HepG2 (cell line): ENCODE measurements around the gene UMOD. TPM values are rescaled to one million over a fixed set of nuclear protein-coding genes. Genes with fewer than 3 reads are reported as not detected.

Experiments used
- AKAP8 ChIP-seq: sonication (generic); formaldehyde crosslinking; IDR thresholded peaks from 2 replicates; pipeline ENCODE4 v1.5.1; 2020; ENCODE audit warnings: mild to moderate bottlenecking, missing genetic modification reagents
- BRF2 ChIP-seq: sonication (generic); formaldehyde crosslinking; IDR thresholded peaks from 2 replicates; pipeline ENCODE4 v1.8.1; 2022; ENCODE audit warnings: mild to moderate bottlenecking, missing genetic modification reagents
- CENPX ChIP-seq: sonication (generic); formaldehyde crosslinking; IDR thresholded peaks from 2 replicates; pipeline ENCODE4 v1.9.0; 2021; ENCODE audit warnings: mild to moderate bottlenecking, missing genetic modification reagents, moderate library complexity
- ELF3 ChIP-seq: IDR thresholded peaks from 2 replicates; pipeline ENCODE4 v1.6.1; 2016; ENCODE audit warnings: missing genetic modification reagents, missing compliant biosample characterization
- IKZF1 ChIP-seq: fragments of 450-650 bp; IDR thresholded peaks from 2 replicates; pipeline ENCODE4 v1.7.1; 2016
- JARID2 ChIP-seq: sonication (generic); formaldehyde crosslinking; IDR thresholded peaks from 2 replicates; pipeline ENCODE4 v1.8.1; 2023; ENCODE audit warnings: missing genetic modification reagents, inconsistent platforms; ENCODE audit not compliant: insufficient replicate concordance
- KLF9 ChIP-seq: IDR thresholded peaks from 2 replicates; pipeline ENCODE4 v1.6.1; 2016; ENCODE audit warnings: low read depth
- NFAT5 ChIP-seq: sonication (generic); formaldehyde crosslinking; IDR thresholded peaks from 2 replicates; pipeline ENCODE4 v1.4.0; 2020; ENCODE audit warnings: missing genetic modification reagents
- SMYD3 ChIP-seq: sonication (generic); formaldehyde crosslinking; IDR thresholded peaks from 2 replicates; pipeline ENCODE4 v1.8.1; 2023; ENCODE audit warnings: mild to moderate bottlenecking, missing genetic modification reagents
- STAG1 ChIP-seq: sonication (generic); formaldehyde crosslinking; IDR thresholded peaks from 2 replicates; pipeline ENCODE4 v1.4.0; 2020; ENCODE audit warnings: missing genetic modification reagents
- ZNF431 ChIP-seq: sonication (generic); formaldehyde crosslinking; IDR thresholded peaks from 2 replicates; pipeline ENCODE4 v1.9.0; 2022; ENCODE audit warnings: missing genetic modification reagents, low read depth, mild to moderate bottlenecking, borderline replicate concordance
- ZNF460 ChIP-seq: sonication (generic); formaldehyde crosslinking; IDR thresholded peaks from 2 replicates; pipeline ENCODE4 v1.5.1; 2020; ENCODE audit warnings: missing genetic modification reagents, mild to moderate bottlenecking, borderline replicate concordance
- ZNF607 ChIP-seq: sonication (generic); formaldehyde crosslinking; IDR thresholded peaks from 2 replicates; pipeline ENCODE4 v1.5.1; 2020; ENCODE audit warnings: missing genetic modification reagents, mild to moderate bottlenecking, borderline replicate concordance
- ZNF75D ChIP-seq: sonication (generic); formaldehyde crosslinking; IDR thresholded peaks from 2 replicates; pipeline ENCODE4 v1.8.1; 2023; ENCODE audit warnings: missing genetic modification reagents, mild to moderate bottlenecking, borderline replicate concordance
- ZSCAN12 ChIP-seq: sonication (generic); formaldehyde crosslinking; IDR thresholded peaks from 2 replicates; pipeline ENCODE4 v1.9.0; 2021; ENCODE audit warnings: mild to moderate bottlenecking, missing genetic modification reagents
- polyA plus RNA-seq, 8 experiments: library from polyadenylated mRNA; depleted of rRNA in 3 of 8; stranded (reverse) in 7 of 8; unstranded in 1 of 8; fragments of >200 nt; fragmentation: Illumina TruSeq in 4 of 8; extraction: Trizol in 4 of 8; gene quantifications; 2 replicates each; pipeline versions ENCODE4 v1.2.1 to v1.2.3, GENCODE V29; 2011 to 2016; ENCODE audit warnings: low read depth in 4 of 8, missing spikeins in 1 of 8, mixed read lengths in 1 of 8; ENCODE audit not compliant: insufficient read depth in 1 of 8
- total RNA-seq, 5 experiments: library from RNA; depleted of rRNA; stranded (reverse); fragments of >200 nt; fragmentation: Illumina TruSeq; extraction: Trizol; gene quantifications; 2 replicates each; pipeline ENCODE4 v1.2.3, GENCODE V29; 2016; ENCODE audit warnings: low read depth in 1 of 5
- TF ChIP-seq, protein P1 (sequence below): sonication (generic); formaldehyde crosslinking; IDR thresholded peaks from 2 replicates; pipeline ENCODE4 v1.5.0; 2020; ENCODE audit warnings: mild to moderate bottlenecking, missing genetic modification reagents
- TF ChIP-seq, protein P2 (sequence below): sonication (generic); formaldehyde crosslinking; IDR thresholded peaks from 2 replicates; pipeline ENCODE4 v1.5.1; 2020; ENCODE audit warnings: missing genetic modification reagents, mild to moderate bottlenecking, borderline replicate concordance

UMOD gene
- total and polyA plus RNA-seq, 2 of the 13 experiments (the other 11 are each of a cell fraction or from before 2014, with no cell fraction given): not detected

GRCh38 chr16:20300312-20301097 is 52.0 kb downstream of the UMOD start (continued):
- TF ChIP-seq, protein P1, sequence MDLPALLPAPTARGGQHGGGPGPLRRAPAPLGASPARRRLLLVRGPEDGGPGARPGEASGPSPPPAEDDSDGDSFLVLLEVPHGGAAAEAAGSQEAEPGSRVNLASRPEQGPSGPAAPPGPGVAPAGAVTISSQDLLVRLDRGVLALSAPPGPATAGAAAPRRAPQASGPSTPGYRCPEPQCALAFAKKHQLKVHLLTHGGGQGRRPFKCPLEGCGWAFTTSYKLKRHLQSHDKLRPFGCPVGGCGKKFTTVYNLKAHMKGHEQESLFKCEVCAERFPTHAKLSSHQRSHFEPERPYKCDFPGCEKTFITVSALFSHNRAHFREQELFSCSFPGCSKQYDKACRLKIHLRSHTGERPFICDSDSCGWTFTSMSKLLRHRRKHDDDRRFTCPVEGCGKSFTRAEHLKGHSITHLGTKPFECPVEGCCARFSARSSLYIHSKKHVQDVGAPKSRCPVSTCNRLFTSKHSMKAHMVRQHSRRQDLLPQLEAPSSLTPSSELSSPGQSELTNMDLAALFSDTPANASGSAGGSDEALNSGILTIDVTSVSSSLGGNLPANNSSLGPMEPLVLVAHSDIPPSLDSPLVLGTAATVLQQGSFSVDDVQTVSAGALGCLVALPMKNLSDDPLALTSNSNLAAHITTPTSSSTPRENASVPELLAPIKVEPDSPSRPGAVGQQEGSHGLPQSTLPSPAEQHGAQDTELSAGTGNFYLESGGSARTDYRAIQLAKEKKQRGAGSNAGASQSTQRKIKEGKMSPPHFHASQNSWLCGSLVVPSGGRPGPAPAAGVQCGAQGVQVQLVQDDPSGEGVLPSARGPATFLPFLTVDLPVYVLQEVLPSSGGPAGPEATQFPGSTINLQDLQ (CRISPR knock-in tag): no peak
- TF ChIP-seq ZNF460 (CRISPR knock-in tag) (no peak), AKAP8 (CRISPR knock-in tag) (no peak), JARID2 (CRISPR knock-in tag) (no peak), STAG1 (CRISPR knock-in tag) (peak; percentile 97), ZSCAN12 (CRISPR knock-in tag) (no peak), CENPX (no peak), ZNF607 (CRISPR knock-in tag) (no peak), BRF2 (no peak), ZNF431 (no peak), IKZF1 (no peak), ELF3 (0 out of 2 replicates have a peak, but pooled peaks have one; percentile 27), KLF9 (no peak), SMYD3 (CRISPR knock-in tag) (no peak), ZNF75D (no peak), NFAT5 (no peak)
- TF ChIP-seq, protein P2, sequence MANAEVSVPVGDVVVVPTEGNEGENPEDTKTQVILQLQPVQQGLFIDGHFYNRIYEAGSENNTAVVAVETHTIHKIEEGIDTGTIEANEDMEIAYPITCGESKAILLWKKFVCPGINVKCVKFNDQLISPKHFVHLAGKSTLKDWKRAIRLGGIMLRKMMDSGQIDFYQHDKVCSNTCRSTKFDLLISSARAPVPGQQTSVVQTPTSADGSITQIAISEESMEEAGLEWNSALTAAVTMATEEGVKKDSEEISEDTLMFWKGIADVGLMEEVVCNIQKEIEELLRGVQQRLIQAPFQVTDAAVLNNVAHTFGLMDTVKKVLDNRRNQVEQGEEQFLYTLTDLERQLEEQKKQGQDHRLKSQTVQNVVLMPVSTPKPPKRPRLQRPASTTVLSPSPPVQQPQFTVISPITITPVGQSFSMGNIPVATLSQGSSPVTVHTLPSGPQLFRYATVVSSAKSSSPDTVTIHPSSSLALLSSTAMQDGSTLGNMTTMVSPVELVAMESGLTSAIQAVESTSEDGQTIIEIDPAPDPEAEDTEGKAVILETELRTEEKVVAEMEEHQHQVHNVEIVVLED (CRISPR knock-in tag): no peak
